HepG2 (cell line): Measurements from ENCODE around the gene PHF19. TPM values are rescaled to one million over a fixed set of nuclear protein-coding genes. Genes with fewer than 3 reads are reported as not detected.

Experiments
- FOXC1 ChIP-seq: sonication (generic); formaldehyde crosslinking; IDR thresholded peaks from 2 replicates; pipeline ENCODE4 v1.8.0; 2022; ENCODE audit warnings: mild to moderate bottlenecking, missing genetic modification reagents, borderline replicate concordance
- HOXA3 ChIP-seq: sonication (generic); formaldehyde crosslinking; IDR thresholded peaks from 2 replicates; pipeline ENCODE4 v1.5.0; 2020; ENCODE audit warnings: missing genetic modification reagents
- MTF2 ChIP-seq: sonication (generic); formaldehyde crosslinking; IDR thresholded peaks from 2 replicates; pipeline ENCODE4 v1.5.0; 2020; ENCODE audit warnings: missing genetic modification reagents, borderline replicate concordance
- SAP130 ChIP-seq: IDR thresholded peaks from 2 replicates; pipeline ENCODE4 v1.6.1; 2016; ENCODE audit warnings: low read depth
- WIZ ChIP-seq: sonication (generic); formaldehyde crosslinking; IDR thresholded peaks from 2 replicates; pipeline ENCODE4 v1.5.1; 2020; ENCODE audit warnings: mild to moderate bottlenecking, missing genetic modification reagents
- ZNF180 ChIP-seq: sonication (generic); formaldehyde crosslinking; IDR thresholded peaks from 2 replicates; pipeline ENCODE4 v1.4.0; 2020; ENCODE audit warnings: low read depth, missing genetic modification reagents, borderline replicate concordance
- ZNF670 ChIP-seq: sonication (generic); formaldehyde crosslinking; IDR thresholded peaks from 2 replicates; pipeline ENCODE4 v1.8.0; 2022; ENCODE audit warnings: mild to moderate bottlenecking, missing genetic modification reagents, borderline replicate concordance
- polyA plus RNA-seq, 8 experiments: library from polyadenylated mRNA; depleted of rRNA in 3 of 8; stranded (reverse) in 7 of 8; unstranded in 1 of 8; fragments of >200 nt; fragmentation: Illumina TruSeq in 4 of 8; extraction: Trizol in 4 of 8; gene quantifications; 2 replicates each; pipeline versions ENCODE4 v1.2.1 to v1.2.3, GENCODE V29; 2011 to 2016; ENCODE audit warnings: low read depth in 4 of 8, missing spikeins in 1 of 8, mixed read lengths in 1 of 8; ENCODE audit not compliant: insufficient read depth in 1 of 8
- total RNA-seq, 5 experiments: library from RNA; depleted of rRNA; stranded (reverse); fragments of >200 nt; fragmentation: Illumina TruSeq; extraction: Trizol; gene quantifications; 2 replicates each; pipeline ENCODE4 v1.2.3, GENCODE V29; 2016; ENCODE audit warnings: low read depth in 1 of 5
- TF ChIP-seq, protein P1 (sequence below), 2 experiments: sonication (generic) in 1 of 2; formaldehyde crosslinking in 1 of 2; IDR thresholded peaks; 2 replicates each; pipeline versions ENCODE4 v1.4.0 to v1.6.1; 2018 to 2020; ENCODE audit warnings: missing genetic modification reagents in 2 of 2, borderline replicate concordance in 1 of 2, low read depth in 1 of 2, mild to moderate bottlenecking in 1 of 2, missing biosample characterization in 1 of 2
- TF ChIP-seq, protein P2 (sequence below): IDR thresholded peaks from 2 replicates; pipeline ENCODE4 v1.4.0; 2020; ENCODE audit warnings: mild to moderate bottlenecking, missing genetic modification reagents
- TF ChIP-seq, protein P3 (sequence below): sonication (generic); formaldehyde crosslinking; IDR thresholded peaks from 2 replicates; pipeline ENCODE4 v1.4.0; 2020; ENCODE audit warnings: missing genetic modification reagents
- TF ChIP-seq, protein P4 (sequence below): sonication (generic); formaldehyde crosslinking; IDR thresholded peaks from 2 replicates; pipeline ENCODE4 v1.5.1; 2020; ENCODE audit warnings: missing genetic modification reagents, mild to moderate bottlenecking, borderline replicate concordance
- TF ChIP-seq, protein P5 (sequence below): sonication (generic); formaldehyde crosslinking; IDR thresholded peaks from 2 replicates; pipeline ENCODE4 v1.4.0; 2020; ENCODE audit warnings: missing genetic modification reagents

The PHF19 gene
- total and polyA plus RNA-seq, 2 of the 13 experiments (the other 11 are each of a cell fraction or from before 2014, with no cell fraction given): 29.7 to 41.3 TPM

DNA sequence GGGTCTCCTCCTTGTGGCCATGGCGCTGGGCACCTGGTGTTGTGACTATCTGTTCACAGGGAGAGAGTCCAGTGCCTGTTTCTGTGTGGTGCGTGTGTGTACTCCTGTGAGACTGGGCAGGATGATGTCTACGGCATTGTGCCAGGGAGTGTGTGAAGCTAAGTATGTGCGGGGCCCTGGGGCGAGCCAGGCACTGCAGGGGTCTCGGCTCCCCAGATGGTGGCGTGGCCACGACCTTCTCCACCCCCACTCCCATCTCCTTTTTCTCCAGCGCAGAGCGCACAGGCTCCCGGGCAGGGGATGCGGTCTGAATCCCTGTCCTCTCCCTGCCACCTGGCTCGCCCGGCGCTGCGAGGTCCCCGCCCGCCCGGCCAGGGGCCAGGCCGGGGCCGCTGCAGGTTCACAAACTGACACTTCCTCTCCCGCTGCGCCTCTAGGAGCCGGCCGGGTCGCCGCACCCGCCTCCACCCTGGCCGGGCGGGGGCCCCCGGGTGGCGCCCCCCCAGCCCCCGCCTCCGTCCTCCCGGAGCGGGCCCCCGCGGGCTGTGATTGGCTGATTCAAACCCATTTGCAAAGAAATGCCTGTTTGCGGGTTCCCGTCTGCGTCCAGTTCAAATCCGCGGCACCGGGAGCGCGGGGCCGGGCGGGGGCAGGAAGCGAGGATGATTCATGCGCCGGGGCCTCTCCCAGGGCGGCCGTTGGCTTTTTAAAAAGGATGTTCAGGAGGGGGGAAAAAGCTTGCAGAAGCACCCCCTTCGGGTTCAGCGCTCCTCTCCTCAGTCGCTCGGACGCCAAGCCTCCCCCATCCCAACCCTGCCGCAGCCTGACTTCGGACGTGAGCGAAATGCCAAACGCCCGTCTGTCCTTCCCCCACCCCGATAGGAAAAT, 790 bp downstream of the PHF19 start (continued):
- TF ChIP-seq, protein P1, sequence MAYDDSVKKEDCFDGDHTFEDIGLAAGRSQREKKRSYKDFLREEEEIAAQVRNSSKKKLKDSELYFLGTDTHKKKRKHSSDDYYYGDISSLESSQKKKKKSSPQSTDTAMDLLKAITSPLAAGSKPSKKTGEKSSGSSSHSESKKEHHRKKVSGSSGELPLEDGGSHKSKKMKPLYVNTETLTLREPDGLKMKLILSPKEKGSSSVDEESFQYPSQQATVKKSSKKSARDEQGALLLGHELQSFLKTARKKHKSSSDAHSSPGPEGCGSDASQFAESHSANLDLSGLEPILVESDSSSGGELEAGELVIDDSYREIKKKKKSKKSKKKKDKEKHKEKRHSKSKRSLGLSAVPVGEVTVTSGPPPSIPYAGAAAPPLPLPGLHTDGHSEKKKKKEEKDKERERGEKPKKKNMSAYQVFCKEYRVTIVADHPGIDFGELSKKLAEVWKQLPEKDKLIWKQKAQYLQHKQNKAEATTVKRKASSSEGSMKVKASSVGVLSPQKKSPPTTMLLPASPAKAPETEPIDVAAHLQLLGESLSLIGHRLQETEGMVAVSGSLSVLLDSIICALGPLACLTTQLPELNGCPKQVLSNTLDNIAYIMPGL (CRISPR knock-in tag; IDR thresholded peaks at IDR 0.05; ENCODE audit: borderline replicate concordance in 1 of 2, low read depth in 1 of 2): 0 out of 4 replicates have a peak, but pooled peaks of 1 of the 2 experiments have one; percentile 13
- TF ChIP-seq, protein P2, sequence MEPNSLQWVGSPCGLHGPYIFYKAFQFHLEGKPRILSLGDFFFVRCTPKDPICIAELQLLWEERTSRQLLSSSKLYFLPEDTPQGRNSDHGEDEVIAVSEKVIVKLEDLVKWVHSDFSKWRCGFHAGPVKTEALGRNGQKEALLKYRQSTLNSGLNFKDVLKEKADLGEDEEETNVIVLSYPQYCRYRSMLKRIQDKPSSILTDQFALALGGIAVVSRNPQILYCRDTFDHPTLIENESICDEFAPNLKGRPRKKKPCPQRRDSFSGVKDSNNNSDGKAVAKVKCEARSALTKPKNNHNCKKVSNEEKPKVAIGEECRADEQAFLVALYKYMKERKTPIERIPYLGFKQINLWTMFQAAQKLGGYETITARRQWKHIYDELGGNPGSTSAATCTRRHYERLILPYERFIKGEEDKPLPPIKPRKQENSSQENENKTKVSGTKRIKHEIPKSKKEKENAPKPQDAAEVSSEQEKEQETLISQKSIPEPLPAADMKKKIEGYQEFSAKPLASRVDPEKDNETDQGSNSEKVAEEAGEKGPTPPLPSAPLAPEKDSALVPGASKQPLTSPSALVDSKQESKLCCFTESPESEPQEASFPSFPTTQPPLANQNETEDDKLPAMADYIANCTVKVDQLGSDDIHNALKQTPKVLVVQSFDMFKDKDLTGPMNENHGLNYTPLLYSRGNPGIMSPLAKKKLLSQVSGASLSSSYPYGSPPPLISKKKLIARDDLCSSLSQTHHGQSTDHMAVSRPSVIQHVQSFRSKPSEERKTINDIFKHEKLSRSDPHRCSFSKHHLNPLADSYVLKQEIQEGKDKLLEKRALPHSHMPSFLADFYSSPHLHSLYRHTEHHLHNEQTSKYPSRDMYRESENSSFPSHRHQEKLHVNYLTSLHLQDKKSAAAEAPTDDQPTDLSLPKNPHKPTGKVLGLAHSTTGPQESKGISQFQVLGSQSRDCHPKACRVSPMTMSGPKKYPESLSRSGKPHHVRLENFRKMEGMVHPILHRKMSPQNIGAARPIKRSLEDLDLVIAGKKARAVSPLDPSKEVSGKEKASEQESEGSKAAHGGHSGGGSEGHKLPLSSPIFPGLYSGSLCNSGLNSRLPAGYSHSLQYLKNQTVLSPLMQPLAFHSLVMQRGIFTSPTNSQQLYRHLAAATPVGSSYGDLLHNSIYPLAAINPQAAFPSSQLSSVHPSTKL (CRISPR knock-in tag): peak; percentile 8; the same call in 1 of the 2 replicates
- TF ChIP-seq ZNF180 (no peak), WIZ (CRISPR knock-in tag) (no peak), ZNF670 (CRISPR knock-in tag) (peak; percentile 81; the same call in 1 of the 2 replicates), HOXA3 (CRISPR knock-in tag) (peak; percentile 28; the same call in 1 of the 2 replicates), MTF2 (CRISPR knock-in tag) (no peak), SAP130 (CRISPR knock-in tag) (peak; percentile 75), FOXC1 (CRISPR knock-in tag) (peak; percentile 52; the same call in 1 of the 2 replicates)
- TF ChIP-seq, protein P3, sequence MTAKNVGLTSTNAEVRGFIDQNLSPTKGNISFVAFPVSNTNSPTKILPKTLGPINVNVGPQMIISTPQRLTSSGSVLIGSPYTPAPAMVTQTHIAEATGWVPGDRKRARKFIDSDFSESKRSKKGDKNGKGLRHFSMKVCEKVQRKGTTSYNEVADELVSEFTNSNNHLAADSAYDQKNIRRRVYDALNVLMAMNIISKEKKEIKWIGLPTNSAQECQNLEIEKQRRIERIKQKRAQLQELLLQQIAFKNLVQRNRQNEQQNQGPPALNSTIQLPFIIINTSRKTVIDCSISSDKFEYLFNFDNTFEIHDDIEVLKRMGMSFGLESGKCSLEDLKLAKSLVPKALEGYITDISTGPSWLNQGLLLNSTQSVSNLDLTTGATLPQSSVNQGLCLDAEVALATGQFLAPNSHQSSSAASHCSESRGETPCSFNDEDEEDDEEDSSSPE (CRISPR knock-in tag): peak; percentile 80
- TF ChIP-seq, protein P4, sequence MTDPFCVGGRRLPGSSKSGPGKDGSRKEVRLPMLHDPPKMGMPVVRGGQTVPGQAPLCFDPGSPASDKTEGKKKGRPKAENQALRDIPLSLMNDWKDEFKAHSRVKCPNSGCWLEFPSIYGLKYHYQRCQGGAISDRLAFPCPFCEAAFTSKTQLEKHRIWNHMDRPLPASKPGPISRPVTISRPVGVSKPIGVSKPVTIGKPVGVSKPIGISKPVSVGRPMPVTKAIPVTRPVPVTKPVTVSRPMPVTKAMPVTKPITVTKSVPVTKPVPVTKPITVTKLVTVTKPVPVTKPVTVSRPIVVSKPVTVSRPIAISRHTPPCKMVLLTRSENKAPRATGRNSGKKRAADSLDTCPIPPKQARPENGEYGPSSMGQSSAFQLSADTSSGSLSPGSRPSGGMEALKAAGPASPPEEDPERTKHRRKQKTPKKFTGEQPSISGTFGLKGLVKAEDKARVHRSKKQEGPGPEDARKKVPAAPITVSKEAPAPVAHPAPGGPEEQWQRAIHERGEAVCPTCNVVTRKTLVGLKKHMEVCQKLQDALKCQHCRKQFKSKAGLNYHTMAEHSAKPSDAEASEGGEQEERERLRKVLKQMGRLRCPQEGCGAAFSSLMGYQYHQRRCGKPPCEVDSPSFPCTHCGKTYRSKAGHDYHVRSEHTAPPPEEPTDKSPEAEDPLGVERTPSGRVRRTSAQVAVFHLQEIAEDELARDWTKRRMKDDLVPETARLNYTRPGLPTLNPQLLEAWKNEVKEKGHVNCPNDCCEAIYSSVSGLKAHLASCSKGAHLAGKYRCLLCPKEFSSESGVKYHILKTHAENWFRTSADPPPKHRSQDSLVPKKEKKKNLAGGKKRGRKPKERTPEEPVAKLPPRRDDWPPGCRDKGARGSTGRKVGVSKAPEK (CRISPR knock-in tag): no peak; the same call in 1 of the 2 replicates
- TF ChIP-seq, protein P5, sequence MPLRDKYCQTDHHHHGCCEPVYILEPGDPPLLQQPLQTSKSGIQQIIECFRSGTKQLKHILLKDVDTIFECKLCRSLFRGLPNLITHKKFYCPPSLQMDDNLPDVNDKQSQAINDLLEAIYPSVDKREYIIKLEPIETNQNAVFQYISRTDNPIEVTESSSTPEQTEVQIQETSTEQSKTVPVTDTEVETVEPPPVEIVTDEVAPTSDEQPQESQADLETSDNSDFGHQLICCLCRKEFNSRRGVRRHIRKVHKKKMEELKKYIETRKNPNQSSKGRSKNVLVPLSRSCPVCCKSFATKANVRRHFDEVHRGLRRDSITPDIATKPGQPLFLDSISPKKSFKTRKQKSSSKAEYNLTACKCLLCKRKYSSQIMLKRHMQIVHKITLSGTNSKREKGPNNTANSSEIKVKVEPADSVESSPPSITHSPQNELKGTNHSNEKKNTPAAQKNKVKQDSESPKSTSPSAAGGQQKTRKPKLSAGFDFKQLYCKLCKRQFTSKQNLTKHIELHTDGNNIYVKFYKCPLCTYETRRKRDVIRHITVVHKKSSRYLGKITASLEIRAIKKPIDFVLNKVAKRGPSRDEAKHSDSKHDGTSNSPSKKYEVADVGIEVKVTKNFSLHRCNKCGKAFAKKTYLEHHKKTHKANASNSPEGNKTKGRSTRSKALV (CRISPR knock-in tag): peak; percentile 57; the same call in 1 of the 2 replicates
